Lower leg skin (tissue), 3 donors: Measurements from ENCODE around the gene POLD3.

Experiments used
- POLR2A ChIP-seq, 2 donors: fragments of 450-650 bp; IDR thresholded peaks; one replicate each; pipeline ENCODE4 v1.6.1; 2016 to 2017; ENCODE audit warnings: antibody characterized with exemption in 2 of 2, mild to moderate bottlenecking in 1 of 2, moderate library complexity in 1 of 2
- TF ChIP-seq, protein P1 (sequence below), 3 donors: fragments of 450-650 bp; IDR thresholded peaks; one replicate each; pipeline ENCODE4 v1.5.1; 2016; ENCODE audit warnings: antibody characterized with exemption in 3 of 3, mild to moderate bottlenecking in 3 of 3, moderate library complexity in 2 of 3

DNA sequence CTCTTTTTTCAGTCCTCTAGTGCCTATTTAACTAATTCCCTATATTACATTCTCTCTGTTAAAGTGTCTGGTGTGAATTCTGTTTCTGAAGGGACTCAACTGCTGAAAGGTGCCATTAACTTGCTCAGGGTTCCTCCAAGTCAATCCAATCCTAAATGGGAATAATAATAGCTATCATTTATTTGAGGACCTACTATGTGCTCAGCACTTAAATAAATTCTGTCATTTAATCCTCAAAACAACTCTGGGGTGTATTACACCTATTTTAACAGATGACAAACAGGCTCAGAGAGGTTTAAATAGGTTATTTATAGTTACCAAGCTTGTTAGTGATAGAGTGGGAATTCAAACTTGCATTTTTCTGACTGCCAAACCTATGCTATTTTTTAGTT lies 40.6 kb upstream of the POLD3 start:
- TF ChIP-seq, protein P1, sequence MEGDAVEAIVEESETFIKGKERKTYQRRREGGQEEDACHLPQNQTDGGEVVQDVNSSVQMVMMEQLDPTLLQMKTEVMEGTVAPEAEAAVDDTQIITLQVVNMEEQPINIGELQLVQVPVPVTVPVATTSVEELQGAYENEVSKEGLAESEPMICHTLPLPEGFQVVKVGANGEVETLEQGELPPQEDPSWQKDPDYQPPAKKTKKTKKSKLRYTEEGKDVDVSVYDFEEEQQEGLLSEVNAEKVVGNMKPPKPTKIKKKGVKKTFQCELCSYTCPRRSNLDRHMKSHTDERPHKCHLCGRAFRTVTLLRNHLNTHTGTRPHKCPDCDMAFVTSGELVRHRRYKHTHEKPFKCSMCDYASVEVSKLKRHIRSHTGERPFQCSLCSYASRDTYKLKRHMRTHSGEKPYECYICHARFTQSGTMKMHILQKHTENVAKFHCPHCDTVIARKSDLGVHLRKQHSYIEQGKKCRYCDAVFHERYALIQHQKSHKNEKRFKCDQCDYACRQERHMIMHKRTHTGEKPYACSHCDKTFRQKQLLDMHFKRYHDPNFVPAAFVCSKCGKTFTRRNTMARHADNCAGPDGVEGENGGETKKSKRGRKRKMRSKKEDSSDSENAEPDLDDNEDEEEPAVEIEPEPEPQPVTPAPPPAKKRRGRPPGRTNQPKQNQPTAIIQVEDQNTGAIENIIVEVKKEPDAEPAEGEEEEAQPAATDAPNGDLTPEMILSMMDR (IDR thresholded peaks at IDR 0.05): no peak
- no peak for TF ChIP-seq POLR2A (IDR thresholded peaks at IDR 0.05)
